ENCODE data around the gene KCTD13. TPM values are rescaled to one million over a fixed set of nuclear protein-coding genes. Genes with fewer than 3 reads are reported as not detected.

The KCTD13 gene
- total RNA-seq, 1 donor from 2014 or later, result 39.7 TPM

DNA sequence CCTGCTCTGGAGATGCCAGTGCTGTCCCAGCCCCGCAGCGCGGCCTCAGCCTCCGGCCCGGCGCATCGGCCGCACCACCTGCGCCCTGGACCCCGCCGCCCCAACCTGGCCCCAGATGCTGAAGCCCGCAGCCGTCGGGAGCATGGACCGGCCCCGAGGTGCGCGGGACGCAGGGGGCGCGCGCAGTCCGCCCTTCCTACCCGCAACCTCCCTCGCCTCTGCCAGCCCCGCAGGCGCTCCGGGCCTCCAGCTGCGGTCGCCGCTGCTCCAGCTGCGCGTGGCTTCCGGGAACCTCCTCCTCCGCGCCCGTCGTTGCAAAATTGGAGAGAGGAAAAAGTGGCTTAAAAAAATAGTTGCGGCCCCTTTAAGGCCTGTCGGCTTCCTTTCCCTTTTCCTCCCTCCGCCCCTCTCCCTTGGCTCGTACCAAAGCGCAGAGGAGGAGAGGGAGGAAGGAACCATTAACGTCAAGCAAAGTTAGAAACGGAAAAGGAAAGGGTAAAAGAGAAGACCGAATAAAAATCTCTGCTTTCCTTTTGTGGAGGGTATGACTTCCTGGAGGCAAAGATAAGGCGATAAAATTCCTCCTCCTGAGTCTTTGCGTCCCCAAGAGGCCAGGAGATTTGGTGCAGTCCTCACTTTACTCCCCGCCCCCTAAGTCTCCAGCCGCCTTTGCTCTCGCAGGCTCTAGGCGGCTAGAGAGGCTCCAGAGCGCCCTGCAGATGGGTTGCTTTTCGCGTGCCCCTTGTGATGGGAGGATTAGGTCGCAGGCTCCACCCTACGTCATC, 63.0 kb downstream of the KCTD13 start, which contains the start of gene CDIPT:
TSS of gene CDIPT (minus strand) at position 343 of the 785 bp plus-strand sequence. CDS start 369 bp downstream, outside the sequence.
- Mint-ChIP-seq H3K27me3 (ENCODE audit: low read depth) (no peaks in the 10 kb centered on the region), H3K27ac (peak within 1 kb of the TSS; percentile 99), H3K36me3 (ENCODE audit: low read depth) (peaks cover 30% of the 10 kb centered on the region), H3K9me3 (no peaks in the 10 kb centered on the region), H3K4me1 (ENCODE audit: low read depth) (peaks cover 19% of the 10 kb centered on the region), H3K4me3 (ENCODE audit: low read depth) (peak within 1 kb of the TSS; percentile 98)
- intact Hi-C loops (cut with micrococcal nuclease), result loop anchor here (1.0 to 10.0 kb wide), 5 partner anchors 47 to 795 kb away; partner anchors contain the start of genes FBRS, HIRIP3, INO80E and KCTD13
- peak; percentile 90 for DNase-seq (ENCODE audit: low spot score)

GRCh38 chr16:29862383-29862883, 63.6 kb downstream of the KCTD13 start:
- peak overlapping the region; percentile 98 for H3K4me3 Mint-ChIP-seq (ENCODE audit: low read depth)
- intact Hi-C loops (cut with micrococcal nuclease), result loop anchor here (2.0 to 10.0 kb wide), 2 partner anchors 58 to 132 kb away; partner anchors contain the start of genes HIRIP3 and INO80E
- H3K27ac Mint-ChIP-seq, result peak overlapping the region; percentile 92
- no peak for DNase-seq (ENCODE audit: low spot score)
- no peaks in the 10 kb centered on the region for H3K9me3 Mint-ChIP-seq
- no peaks in the 10 kb centered on the region for H3K27me3 Mint-ChIP-seq (ENCODE audit: low read depth)
- H3K36me3 Mint-ChIP-seq (ENCODE audit: low read depth), result peaks cover 32% of the 10 kb centered on the region
- H3K4me1 Mint-ChIP-seq (ENCODE audit: low read depth), result peaks cover 16% of the 10 kb centered on the region

DNA sequence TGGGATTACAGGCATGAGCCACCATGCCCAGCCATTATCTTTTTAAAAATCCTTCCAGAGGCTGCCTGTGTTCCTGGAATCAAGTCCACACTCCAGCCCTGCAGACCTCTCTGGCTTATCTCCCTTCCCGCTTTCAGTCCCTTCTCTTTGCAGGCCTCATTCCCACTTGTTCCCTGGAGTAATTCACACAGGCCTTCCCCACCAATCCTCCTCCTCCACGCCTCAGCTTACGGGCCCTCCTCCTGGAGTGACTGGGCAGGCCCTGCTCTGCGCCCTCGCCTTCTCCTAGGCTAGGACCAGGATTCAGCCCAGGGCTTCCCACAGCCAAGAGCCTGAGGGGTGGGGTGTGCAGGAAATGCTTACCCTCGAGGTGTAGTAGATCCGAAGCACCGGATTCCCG, 65.8 kb downstream of the KCTD13 start:
- Mint-ChIP-seq H3K4me3 (ENCODE audit: low read depth) (no peak overlapping the region), H3K4me1 (ENCODE audit: low read depth) (peaks cover 16% of the 10 kb centered on the region), H3K27me3 (ENCODE audit: low read depth) (no peaks in the 10 kb centered on the region), H3K9me3 (no peaks in the 10 kb centered on the region), H3K27ac (no peak overlapping the region), H3K36me3 (ENCODE audit: low read depth) (peaks cover 35% of the 10 kb centered on the region)
- intact Hi-C loops (cut with micrococcal nuclease), result loop anchor here (10.0 kb wide), 1 partner anchor 135 kb away; the partner anchor contains the start of genes HIRIP3 and INO80E
- DNase-seq (ENCODE audit: low spot score), result no peak

DNA sequence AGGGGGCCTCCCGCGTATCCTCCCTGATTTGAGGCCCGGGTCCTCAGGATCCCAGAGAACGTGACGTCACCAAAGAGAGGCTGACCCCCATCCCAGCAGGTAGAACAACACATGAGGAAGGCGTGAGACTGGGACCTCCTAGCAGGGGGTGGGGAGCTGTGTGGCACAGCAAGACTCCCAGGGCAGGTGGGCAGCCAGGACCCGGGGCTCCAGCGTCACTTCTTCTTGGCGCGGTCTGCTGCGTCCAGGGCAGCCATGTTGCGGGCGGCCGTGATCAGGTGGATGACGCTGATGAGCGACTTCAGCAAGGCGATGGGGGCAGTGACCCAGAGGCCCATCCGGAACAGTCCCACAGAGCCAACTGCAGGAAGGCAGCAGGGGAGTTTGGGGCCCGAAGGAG, 67.1 kb downstream of the KCTD13 start:
- DNase-seq (ENCODE audit: low spot score), result no peak
- H3K27ac Mint-ChIP-seq, result no peak overlapping the region
- peaks cover 35% of the 10 kb centered on the region for H3K36me3 Mint-ChIP-seq (ENCODE audit: low read depth)
- H3K27me3 Mint-ChIP-seq (ENCODE audit: low read depth), result no peaks in the 10 kb centered on the region
- peaks cover 16% of the 10 kb centered on the region for H3K4me1 Mint-ChIP-seq (ENCODE audit: low read depth)
- no peaks in the 10 kb centered on the region for H3K9me3 Mint-ChIP-seq
- no peak overlapping the region for H3K4me3 Mint-ChIP-seq (ENCODE audit: low read depth)
- intact Hi-C loops (cut with micrococcal nuclease), result no loop called here

DNA sequence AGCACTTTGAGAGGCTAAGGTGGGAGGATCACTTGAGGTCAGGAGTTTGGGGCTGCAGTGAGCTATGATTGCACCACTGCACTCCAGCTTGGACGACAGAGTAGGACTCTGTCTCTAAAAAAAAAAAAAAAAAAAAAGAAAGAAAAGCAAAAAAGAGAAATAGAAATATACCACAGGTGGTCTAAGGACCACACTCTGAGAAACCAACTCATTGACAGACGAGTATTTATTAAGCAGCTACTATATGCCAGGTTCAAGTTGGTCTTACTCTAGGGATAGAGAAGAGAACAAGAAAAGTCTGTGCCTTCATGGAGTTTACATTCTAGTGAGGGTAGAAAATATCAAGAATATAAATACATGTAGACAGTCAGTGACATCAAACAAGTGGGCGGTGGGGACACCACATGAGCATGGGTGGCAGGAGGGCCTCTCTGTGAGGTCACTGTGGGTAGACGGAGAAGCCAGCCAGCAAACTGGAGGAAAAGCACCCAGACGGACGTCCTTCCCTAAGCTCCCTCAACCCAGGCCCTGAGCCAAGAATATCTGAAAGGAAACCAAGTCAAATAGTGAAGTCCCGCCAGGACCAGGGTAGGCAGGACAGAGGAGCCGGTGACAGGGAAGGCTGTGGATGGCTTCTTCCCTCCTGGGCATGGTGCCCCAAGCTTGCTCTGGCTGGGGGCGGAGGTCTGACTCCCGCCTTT, 67.7 kb downstream of the KCTD13 start:
- intact Hi-C loops (cut with micrococcal nuclease), result no loop called here
- H3K4me1 Mint-ChIP-seq (ENCODE audit: low read depth), result peaks cover 14% of the 10 kb centered on the region
- H3K36me3 Mint-ChIP-seq (ENCODE audit: low read depth), result peaks cover 35% of the 10 kb centered on the region
- H3K4me3 Mint-ChIP-seq (ENCODE audit: low read depth), result no peak overlapping the region
- H3K27me3 Mint-ChIP-seq (ENCODE audit: low read depth), result no peaks in the 10 kb centered on the region
- H3K9me3 Mint-ChIP-seq, result no peaks in the 10 kb centered on the region
- DNase-seq (ENCODE audit: low spot score), result no peak
- H3K27ac Mint-ChIP-seq, result peak overlapping the region; percentile 14

GRCh38 chr16:29857133-29857760, 68.8 kb downstream of the KCTD13 start:
- peaks cover 14% of the 10 kb centered on the region for H3K4me1 Mint-ChIP-seq (ENCODE audit: low read depth)
- DNase-seq (ENCODE audit: low spot score), result no peak
- no peak overlapping the region for H3K4me3 Mint-ChIP-seq (ENCODE audit: low read depth)
- H3K36me3 Mint-ChIP-seq (ENCODE audit: low read depth), result peaks cover 35% of the 10 kb centered on the region
- H3K27me3 Mint-ChIP-seq (ENCODE audit: low read depth), result no peaks in the 10 kb centered on the region
- H3K9me3 Mint-ChIP-seq, result no peaks in the 10 kb centered on the region
- H3K27ac Mint-ChIP-seq, result no peak overlapping the region
- intact Hi-C loops (cut with micrococcal nuclease), result no loop called here

Other genes with a start within 250 kb of the KCTD13 start
- 24.1 and 29.0 TPM in 2 replicates for gene QPRT, start 247.0 kb downstream of the KCTD13 start, total RNA-seq
- gene C16orf54, start 180.2 kb downstream of the KCTD13 start, total RNA-seq, result 18.0 and 18.5 TPM in 2 replicates
- not detected in 2 replicates for gene ZG16, start 148.0 kb downstream of the KCTD13 start, total RNA-seq
- gene KIF22, start 135.5 kb downstream of the KCTD13 start, total RNA-seq, result 132 and 136 TPM in 2 replicates
- 387 and 388 TPM in 2 replicates for gene MAZ, start 119.7 kb downstream of the KCTD13 start, total RNA-seq
- gene PRRT2, start 114.0 kb downstream of the KCTD13 start, total RNA-seq, result 1.8 and 2.0 TPM in 2 replicates
- 27.6 and 29.5 TPM in 2 replicates for gene PAGR1, start 110.1 kb downstream of the KCTD13 start, total RNA-seq
- 130 and 135 TPM in 2 replicates for gene MVP, start 105.8 kb downstream of the KCTD13 start, total RNA-seq
- 64.2 and 66.6 TPM in 2 replicates for gene CDIPT, start 63.0 kb downstream of the KCTD13 start, total RNA-seq
- gene SEZ6L2, start 26.7 kb downstream of the KCTD13 start, total RNA-seq, result 0.11 and 0.55 TPM in 2 replicates
- gene ASPHD1, start 25.7 kb downstream of the KCTD13 start, total RNA-seq, result 2.1 and 2.2 TPM in 2 replicates
- 52.1 and 59.0 TPM in 2 replicates for gene TMEM219, start 35.9 kb upstream of the KCTD13 start, total RNA-seq
- 36.0 and 36.5 TPM in 2 replicates for gene TAOK2, start 47.6 kb upstream of the KCTD13 start, total RNA-seq
- 40.3 and 40.7 TPM in 2 replicates for gene HIRIP3, start 69.4 kb upstream of the KCTD13 start, total RNA-seq
- gene INO80E, start 70.0 kb upstream of the KCTD13 start, total RNA-seq, result 112 and 119 TPM in 2 replicates
- gene DOC2A, start 84.8 kb upstream of the KCTD13 start, total RNA-seq, result 0.87 and 1.2 TPM in 2 replicates
- gene C16orf92, start 97.0 kb upstream of the KCTD13 start, total RNA-seq, result not detected in 2 replicates
- 2.3 and 2.6 TPM in 2 replicates for gene TLCD3B, start 105.0 kb upstream of the KCTD13 start, total RNA-seq
- gene ALDOA, start 139.5 kb upstream of the KCTD13 start, total RNA-seq, result 2,017 and 2,037 TPM in 2 replicates
- 143 and 144 TPM in 2 replicates for gene PPP4C, start 149.8 kb upstream of the KCTD13 start, total RNA-seq
- gene TBX6, start 165.7 kb upstream of the KCTD13 start, total RNA-seq, result 2.7 and 2.9 TPM in 2 replicates
- 14.0 and 14.2 TPM in 2 replicates for gene YPEL3, start 170.0 kb upstream of the KCTD13 start, total RNA-seq
- 6.4 and 7.7 TPM in 2 replicates for gene GDPD3, start 187.3 kb upstream of the KCTD13 start, total RNA-seq
- 61.9 and 63.9 TPM in 2 replicates for gene MAPK3, start 197.0 kb upstream of the KCTD13 start, total RNA-seq